Kidney (tissue), 14 donors: Measurements from ENCODE around the gene ADGRL1. TPM values are rescaled to one million over a fixed set of nuclear protein-coding genes. Genes with fewer than 3 reads are reported as not detected.
"Not testable (repeated sequence)": the region's sequence is repeated elsewhere in the genome, so short reads cannot be mapped to it uniquely, and the experiment has no call there.

Experiments
- DNase-seq, 5 donors: peaks; one replicate each; pipeline ENCODE4 v3.0.0-alpha.2; 2013 to 2020
- FAIRE-seq: peaks from 2 replicates; lab custom pipeline; 2012; peaks lifted over from hg19 to GRCh38; lab: Jason Lieb, UNC
- H3K27ac ChIP-seq, 2 donors: one replicate each; pipeline ENCODE4 v1.7.0; 2013; ENCODE audit warnings: low read depth in 2 of 2, low read length in 2 of 2, inconsistent platforms in 1 of 2
- H3K27me3 ChIP-seq: one replicate; pipeline ENCODE4 v1.7.1; 2013; ENCODE audit warnings: low read length, inconsistent platforms; ENCODE audit not compliant: control insufficient read depth, insufficient read depth
- H3K36me3 ChIP-seq, 3 donors: one replicate each; pipeline versions ENCODE4 v1.7.0 to v1.7.1; 2013; ENCODE audit warnings: low read length in 3 of 3, control low read depth in 1 of 3, inconsistent platforms in 1 of 3; ENCODE audit not compliant: insufficient read depth in 3 of 3, control insufficient read depth in 2 of 3
- H3K4me1 ChIP-seq, 3 donors: one replicate each; pipeline versions ENCODE4 v1.7.0 to v1.7.1; 2013; ENCODE audit warnings: low read length in 3 of 3, inconsistent platforms in 1 of 3, low read depth in 1 of 3; ENCODE audit not compliant: control insufficient read depth in 2 of 3, insufficient read depth in 2 of 3
- H3K4me3 ChIP-seq, 3 donors: one replicate each; pipeline versions ENCODE4 v1.7.0 to v1.8.1; 2013; ENCODE audit warnings: low read length in 3 of 3, control low read depth in 1 of 3, inconsistent platforms in 1 of 3
- H3K9ac ChIP-seq, 3 donors: one replicate each; pipeline versions ENCODE4 v1.7.0 to v1.7.1; 2013; ENCODE audit warnings: low read length in 3 of 3, control low read depth in 1 of 3, inconsistent platforms in 1 of 3
- H3K9me3 ChIP-seq, 3 donors: one replicate each; pipeline versions ENCODE4 v1.7.0 to v1.7.1; 2013; ENCODE audit warnings: low read length in 3 of 3, control low read depth in 1 of 3, inconsistent platforms in 1 of 3; ENCODE audit not compliant: control insufficient read depth in 2 of 3, insufficient read depth in 1 of 3
- CTCF ChIP-seq: IDR thresholded peaks from 3 replicates; pipeline ENCODE4 v1.5.1; 2012; ENCODE audit warnings: mild to moderate bottlenecking, moderate library complexity, borderline replicate concordance; ENCODE audit not compliant: insufficient read depth; ENCODE audit errors: extremely low read depth
- intact Hi-C: fragments of 100-400 bp; cut with DNase I; formaldehyde crosslinking; loops from one replicate; pipeline ENCODE4 v1.11.1; 2022
- polyA plus RNA-seq: library from polyadenylated mRNA; stranded (reverse); fragments of 350-450 nt; fragmentation: Illumina TruSeq; extraction: RNeasy Lipid Tissue Mini Kit (QIAGEN cat#74804); gene quantifications from one replicate; pipeline ENCODE4 v1.2.3, GENCODE V29; 2014; ENCODE audit warnings: low read depth, low replicate concordance; ENCODE audit not compliant: insufficient read depth
- total RNA-seq: library from RNA; stranded (reverse); fragmentation: NEBNext Ultra II Directional; extraction: Animal tissue kit (Norgen Biotek cat#: 25700); gene quantifications from one replicate; pipeline ENCODE4 v1.2.1, GENCODE V29; 2021
- donor health status: control.
- donor health status: control.
- donor health status: control.
- donor health status: control.
- donor health status: control.
- donor health status: DM: yes; HTN: yes; CAD: no.
- donor health status: Normal renal cell carcinoma (clear cell type).

Gene ADGRL1
- total and polyA plus RNA-seq, 2 donors from 2014 or later: 6.3 to 30.2 TPM

GRCh38 chr19:14189415-14189814 is 16.6 kb downstream of the ADGRL1 start:
- Histone ChIP-seq H3K27ac (no peak overlapping the region), H3K4me3 (no peak overlapping the region), H3K27me3 (no peaks in the 10 kb centered on the region), H3K9me3 (no peaks in the 10 kb centered on the region), H3K9ac (no peak overlapping the region), H3K4me1 (no peaks in the 10 kb centered on the region), H3K36me3 (no peaks in the 10 kb centered on the region)
- DNase-seq (no peak), FAIRE-seq (no peak)
- intact Hi-C loops: no loop called here
- TF ChIP-seq CTCF: no peak

- H3K9ac ChIP-seq, intact Hi-C loops, H3K27me3 ChIP-seq, H3K4me1 ChIP-seq, H3K27ac ChIP-seq, H3K4me3 ChIP-seq, DNase-seq, H3K9me3 ChIP-seq, H3K36me3 ChIP-seq, FAIRE-seq: not testable (repeated sequence)
Observed at GRCh38 chr19:14188086-14188485, 17.9 kb downstream of the ADGRL1 start.

- H3K4me3 ChIP-seq: no peak overlapping the region
- no peak for FAIRE-seq
Observed at GRCh38 chr19:14187561-14187960, 18.4 kb downstream of the ADGRL1 start.

GRCh38 chr19:14186684-14187083 is 19.3 kb downstream of the ADGRL1 start:
- H3K27me3 ChIP-seq, H3K36me3 ChIP-seq, DNase-seq, FAIRE-seq, H3K9ac ChIP-seq, intact Hi-C loops, H3K4me3 ChIP-seq, H3K27ac ChIP-seq, H3K4me1 ChIP-seq, H3K9me3 ChIP-seq: not testable (repeated sequence)

More at GRCh38 chr19:14187561-14187960, 18.4 kb downstream of the ADGRL1 start:
- Histone ChIP-seq H3K27me3 (no peaks in the 10 kb centered on the region), H3K9me3 (no peaks in the 10 kb centered on the region), H3K9ac (no peak overlapping the region), H3K4me1 (no peaks in the 10 kb centered on the region), H3K36me3 (no peaks in the 10 kb centered on the region), H3K27ac (no peak overlapping the region)
- intact Hi-C loops: no loop called here
- no peak for TF ChIP-seq CTCF
- peak in 3 of 5 donors; percentile 63 to 73 (median 66) for DNase-seq

- H3K4me1 ChIP-seq, H3K36me3 ChIP-seq, DNase-seq, H3K9me3 ChIP-seq, intact Hi-C loops, H3K9ac ChIP-seq, FAIRE-seq, H3K27ac ChIP-seq, H3K4me3 ChIP-seq, H3K27me3 ChIP-seq: not testable (repeated sequence)
Observed at GRCh38 chr19:14185691-14186090, 20.3 kb downstream of the ADGRL1 start.
